ENCODE data around the gene FREY1. TPM values are rescaled to one million over a fixed set of nuclear protein-coding genes. Genes with fewer than 3 reads are reported as not detected.

The FREY1 gene
- total and polyA plus RNA-seq, 2 donors (not counting 1 experiment from before 2014, with no cell fraction given), result 0.82 to 6.6 TPM

DNA sequence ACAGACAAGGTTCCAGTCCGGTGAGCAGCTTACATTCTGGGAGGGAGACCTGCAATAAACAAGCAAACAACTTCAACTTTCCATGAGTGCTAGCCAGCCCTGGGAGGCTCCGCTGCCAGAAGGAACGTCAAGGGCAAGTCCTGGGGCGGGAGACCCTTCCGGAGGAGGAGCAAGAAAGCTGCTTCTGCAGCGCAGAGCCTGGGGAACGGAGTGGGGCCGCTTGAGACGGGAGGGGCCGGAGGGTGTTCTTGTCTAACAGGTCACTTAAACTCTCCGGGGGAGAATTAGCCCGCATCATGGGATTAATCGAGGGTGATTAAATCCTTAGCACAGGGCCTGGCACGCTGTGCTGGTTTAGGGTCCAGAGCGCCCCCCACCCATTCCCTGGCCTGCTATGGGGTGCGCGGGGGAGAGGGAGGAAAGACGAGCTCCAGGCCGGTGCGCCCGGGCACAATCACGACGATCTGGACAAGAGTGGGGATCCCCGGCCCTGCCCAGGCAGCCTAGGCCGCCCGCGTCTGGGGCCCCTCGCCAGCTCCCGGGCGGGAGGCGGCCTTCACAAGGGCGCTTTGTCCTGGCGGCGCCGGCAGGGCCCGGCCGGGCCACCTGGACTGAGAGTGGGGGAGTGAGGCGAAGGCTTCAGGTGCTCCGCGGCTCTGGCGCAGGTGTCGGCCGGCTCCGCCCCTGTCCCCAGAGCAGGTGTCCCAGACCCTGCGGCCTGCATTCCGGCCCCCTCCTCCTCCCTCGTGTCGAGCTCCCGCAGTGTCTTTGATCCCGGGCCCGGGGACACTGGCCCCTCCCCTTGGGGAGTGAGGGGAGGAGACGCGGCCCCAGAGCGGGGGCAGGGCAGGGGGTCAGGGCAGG is 14.7 kb upstream of the FREY1 start:
- peaks cover 62% of the 10 kb centered on the region for H3K79me2 ChIP-seq (ENCODE audit: control insufficient read depth, insufficient read depth, low read length)
- H3K4me1 ChIP-seq (ENCODE audit: control insufficient read depth in 2 of 2, insufficient read depth in 2 of 2, low read length in 2 of 2), result peaks cover 53 to 76% of the 10 kb centered on the region in 2 donors
- H2AFZ ChIP-seq (ENCODE audit: insufficient read depth, low read depth, low read length, poor library complexity, severe bottlenecking), result peak overlapping the region; percentile 81
- peak overlapping the region; percentile 79 for H3K4me2 ChIP-seq (replicated peaks; ENCODE audit: low read depth, low read length, poor library complexity, severe bottlenecking)
- Mint-ChIP-seq H3K9me3 (ENCODE audit: insufficient read depth) (no peaks in the 10 kb centered on the region), H3K4me3 (peak overlapping the region; percentile 83), H3K27ac (peak overlapping the region; percentile 94), H3K27me3 (no peaks in the 10 kb centered on the region), H3K4me1 (peaks cover 73% of the 10 kb centered on the region)
- no peak for TF ChIP-seq EZH2 (IDR thresholded peaks at IDR 0.05; ENCODE audit: borderline replicate concordance, insufficient read depth, low read depth, low read length, poor library complexity, severe bottlenecking)
- TF ChIP-seq, protein P1, sequence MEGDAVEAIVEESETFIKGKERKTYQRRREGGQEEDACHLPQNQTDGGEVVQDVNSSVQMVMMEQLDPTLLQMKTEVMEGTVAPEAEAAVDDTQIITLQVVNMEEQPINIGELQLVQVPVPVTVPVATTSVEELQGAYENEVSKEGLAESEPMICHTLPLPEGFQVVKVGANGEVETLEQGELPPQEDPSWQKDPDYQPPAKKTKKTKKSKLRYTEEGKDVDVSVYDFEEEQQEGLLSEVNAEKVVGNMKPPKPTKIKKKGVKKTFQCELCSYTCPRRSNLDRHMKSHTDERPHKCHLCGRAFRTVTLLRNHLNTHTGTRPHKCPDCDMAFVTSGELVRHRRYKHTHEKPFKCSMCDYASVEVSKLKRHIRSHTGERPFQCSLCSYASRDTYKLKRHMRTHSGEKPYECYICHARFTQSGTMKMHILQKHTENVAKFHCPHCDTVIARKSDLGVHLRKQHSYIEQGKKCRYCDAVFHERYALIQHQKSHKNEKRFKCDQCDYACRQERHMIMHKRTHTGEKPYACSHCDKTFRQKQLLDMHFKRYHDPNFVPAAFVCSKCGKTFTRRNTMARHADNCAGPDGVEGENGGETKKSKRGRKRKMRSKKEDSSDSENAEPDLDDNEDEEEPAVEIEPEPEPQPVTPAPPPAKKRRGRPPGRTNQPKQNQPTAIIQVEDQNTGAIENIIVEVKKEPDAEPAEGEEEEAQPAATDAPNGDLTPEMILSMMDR (IDR thresholded peaks at IDR 0.05), result no peak
- H3K4me3 ChIP-seq (ENCODE audit: control extremely low read depth in 1 of 5, extremely low read depth in 1 of 5, insufficient read depth in 1 of 5, low read depth in 2 of 5, low read length in 4 of 5), result peak overlapping the region in 4 of 5 experiments; percentile 70 to 92 (median 82)
- peaks cover 19% of the 10 kb centered on the region for H4K20me1 ChIP-seq (ENCODE audit: control insufficient read depth, insufficient read depth, low read length, poor library complexity, severe bottlenecking)
- H3K9me3 ChIP-seq (ENCODE audit: control extremely low read depth in 1 of 3, control insufficient read depth in 2 of 3, insufficient read depth in 1 of 3, low read length in 2 of 3), result no peaks in the 10 kb centered on the region
- ATAC-seq (ENCODE audit: low read depth), result peak; percentile 6
- no peaks in the 10 kb centered on the region for H3K27me3 ChIP-seq (replicated peaks in 1 of 4; ENCODE audit: control extremely low read depth in 1 of 4, control insufficient read depth in 3 of 4, insufficient read depth in 4 of 4, low read length in 3 of 4)
- WGBS (ENCODE audit: insufficient coverage), result 72% methylated on average over 29 of the region's 54 CpGs
- peak overlapping the region; percentile 77 for H3K9ac ChIP-seq (ENCODE audit: low read length)
- intact Hi-C loops (cut with micrococcal nuclease), result loop anchor here (2.0 kb wide), 1 partner anchor 43 kb away; no protein-coding TSS in a partner anchor
- ChIA-PET CTCF (interaction anchor here (8.3 to 9.6 kb wide), 2 partner anchors 13 to 43 kb away, joined by 58 to 98 read pairs; no protein-coding TSS in a partner anchor), POLR2A (interaction anchor here (0.7 to 9.1 kb wide), 2 partner anchors 12 to 192 kb away, joined by 3 to 162 read pairs; no protein-coding TSS in a partner anchor)
- peaks cover 0 to 20% of the 10 kb centered on the region in 2 experiments for H3K36me3 ChIP-seq (replicated peaks in 1 of 2; ENCODE audit: control extremely low read depth in 1 of 2, control insufficient read depth in 1 of 2, extremely low read depth in 1 of 2, insufficient read depth in 2 of 2, low read length in 1 of 2)
- H3K27ac ChIP-seq (ENCODE audit: low read length in 2 of 2), result peak overlapping the region; percentile 27 to 62
- no peak for DNase-seq

All from B cell (primary cell).